ENCODE data around the gene ATF1.

DNA sequence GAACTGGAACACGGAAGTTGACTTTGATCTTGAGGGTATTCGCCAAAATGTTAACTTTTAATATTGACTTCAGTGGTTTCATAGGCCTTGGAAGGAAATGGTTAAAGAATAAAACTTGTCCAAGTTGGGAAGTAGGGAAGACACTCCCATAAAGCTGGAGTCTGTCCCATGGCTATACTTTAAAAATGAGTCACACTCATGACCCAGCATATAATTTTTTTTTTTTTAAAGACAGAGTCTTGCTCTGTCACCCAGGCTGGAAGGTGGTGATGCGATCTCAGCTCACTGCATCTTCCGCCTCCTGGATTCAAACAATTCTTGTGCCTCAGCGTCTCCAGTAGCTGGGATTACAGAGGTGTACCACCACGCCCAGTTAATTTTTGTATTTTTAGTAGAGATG is 98.4 kb downstream of the ATF1 start:
- TF ChIP-seq CTCF (IDR thresholded peaks at IDR 0.05) (no peak), POLR2A (IDR thresholded peaks at IDR 0.05) (no peak)

Data from adrenal gland (tissue), 5 donors.